ENCODE results near the gene DNAJB2.

DNAJB2 gene

DNA sequence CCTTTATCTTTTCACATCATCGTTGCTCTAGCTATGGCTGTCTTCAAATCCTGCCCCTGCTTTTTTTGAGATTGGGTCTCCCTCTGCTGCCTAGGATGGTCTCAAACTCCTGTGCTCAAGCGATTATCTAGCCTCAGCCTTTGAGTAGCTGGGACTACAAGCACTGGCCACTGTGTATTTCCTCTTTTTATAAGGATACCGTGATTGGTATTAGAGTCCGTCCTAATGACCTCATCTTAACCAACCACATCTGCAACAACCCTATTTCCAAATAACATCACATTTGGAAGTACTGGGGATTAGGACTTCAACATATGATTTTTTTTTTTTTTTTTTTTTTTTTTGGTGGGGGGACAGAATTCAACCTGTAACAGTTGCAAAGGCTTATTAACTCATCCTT lies 44.3 kb downstream of the DNAJB2 start:
- no peak overlapping the region for H3K27ac ChIP-seq
- no peak for TF ChIP-seq CTCF (IDR thresholded peaks at IDR 0.05)
- DNase-seq (ENCODE audit: low spot score) = no peak
- no peak overlapping the region for H3K4me3 ChIP-seq

GRCh38 chr2:219325136-219325535 lies 46.0 kb downstream of the DNAJB2 start:
- no peak for TF ChIP-seq CTCF (IDR thresholded peaks at IDR 0.05)
- Histone ChIP-seq H3K27ac (no peak overlapping the region), H3K4me3 (no peak overlapping the region)
- DNase-seq (ENCODE audit: low spot score) = no peak

- H3K27ac ChIP-seq = no peak overlapping the region
- H3K4me3 ChIP-seq = no peak overlapping the region
- TF ChIP-seq CTCF (IDR thresholded peaks at IDR 0.05) = no peak
- no peak for DNase-seq (ENCODE audit: low spot score)
Observed at GRCh38 chr2:219325657-219326315, 46.6 kb downstream of the DNAJB2 start.

GRCh38 chr2:219327719-219328118 lies 48.6 kb downstream of the DNAJB2 start:
- Histone ChIP-seq H3K4me3 (no peak overlapping the region), H3K27ac (no peak overlapping the region)
- no peak for DNase-seq (ENCODE audit: low spot score)
- no peak for TF ChIP-seq CTCF (IDR thresholded peaks at IDR 0.05)

- Histone ChIP-seq H3K4me3 (no peak overlapping the region), H3K27ac (no peak overlapping the region)
- no peak for TF ChIP-seq CTCF (IDR thresholded peaks at IDR 0.05)
- DNase-seq (ENCODE audit: low spot score) = no peak
Observed at GRCh38 chr2:219331560-219332213, 52.5 kb downstream of the DNAJB2 start.

DNA sequence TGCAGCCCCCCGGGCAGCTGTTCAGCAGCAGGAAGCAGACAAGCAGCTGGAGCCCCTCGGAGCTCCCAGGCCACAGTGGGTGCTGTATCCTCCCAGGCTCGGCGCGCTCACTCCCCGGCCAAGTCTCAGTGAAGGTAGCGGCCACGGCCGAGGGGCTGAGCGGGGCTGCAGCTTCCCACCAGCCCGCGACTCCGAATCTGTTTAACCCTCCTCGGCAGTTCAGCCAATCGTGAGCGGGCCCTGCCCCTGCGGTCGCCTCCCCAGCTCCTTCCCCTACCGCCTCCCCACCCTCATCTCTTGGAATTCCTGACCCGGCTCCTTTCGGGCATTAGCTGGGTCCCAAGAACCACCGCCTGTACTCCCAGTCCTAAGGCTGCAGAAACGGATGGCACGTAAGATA lies 53.4 kb downstream of the DNAJB2 start, which contains the start of gene RESP18:
TSS of gene RESP18 (minus strand) at position 203 of the 400 bp plus-strand sequence.
- Histone ChIP-seq H3K4me3 (no peak within 1 kb of the TSS), H3K27ac (no peak within 1 kb of the TSS)
- no peak for DNase-seq (ENCODE audit: low spot score)
- TF ChIP-seq CTCF (IDR thresholded peaks at IDR 0.05) = no peak

- TF ChIP-seq CTCF (IDR thresholded peaks at IDR 0.05) = no peak
Observed at GRCh38 chr2:219334076-219334475, 54.9 kb downstream of the DNAJB2 start.

More at GRCh38 chr2:219334076-219334475, 54.9 kb downstream of the DNAJB2 start:
- no peak overlapping the region for H3K4me3 ChIP-seq
- DNase-seq (ENCODE audit: low spot score) = no peak
- no peak overlapping the region for H3K27ac ChIP-seq
